ENCODE measurements around the gene SPAG6. TPM values are rescaled to one million over a fixed set of nuclear protein-coding genes. Genes with fewer than 3 reads are reported as not detected.

SPAG6 gene
- total RNA-seq, 4 donors from 2014 or later: not detected

GRCh38 chr10:22317076-22317370 lies 28.3 kb upstream of the SPAG6 start:
- Histone ChIP-seq H3K27ac (peak overlapping the region; percentile 82 to 97 (median 95)), H3K27me3 (no peaks in the 10 kb centered on the region), H3K9me3 (no peaks in the 10 kb centered on the region), H3K36me3 (no peaks in the 10 kb centered on the region), H3K4me3 (peak overlapping the region; percentile 64 to 90 (median 84)), H3K4me1 (peaks cover 0 to 40% (median 11%) of the 10 kb centered on the region in 4 donors)
- 31 to 34% methylated on average over 9 of the region's 9 CpGs for WGBS, 2 donors
- TF ChIP-seq POLR2A (IDR thresholded peaks at IDR 0.05) (no peak), EP300 (IDR thresholded peaks at IDR 0.05) (no peak), CTCF (IDR thresholded peaks at IDR 0.05) (no peak)
- no peak for DNase-seq (ENCODE audit: low spot score in 2 of 2)

- peak overlapping the region in 1 of 4 donors; percentile 97 for H3K27ac ChIP-seq
- WGBS, 2 donors: 91 to 92% methylated on average over 6 of the region's 6 CpGs
- no peak for TF ChIP-seq CTCF (IDR thresholded peaks at IDR 0.05)
- TF ChIP-seq EP300 (IDR thresholded peaks at IDR 0.05): no peak
- TF ChIP-seq POLR2A (IDR thresholded peaks at IDR 0.05): no peak
- no peaks in the 10 kb centered on the region for H3K9me3 ChIP-seq
- H3K27me3 ChIP-seq: no peaks in the 10 kb centered on the region
- no peak overlapping the region for H3K4me3 ChIP-seq
- no peaks in the 10 kb centered on the region for H3K36me3 ChIP-seq
- no peak for DNase-seq (ENCODE audit: low spot score in 2 of 2)
- H3K4me1 ChIP-seq: peaks cover 0 to 48% (median 11%) of the 10 kb centered on the region in 4 donors
These were observed 27.3 kb upstream of the SPAG6 start for GRCh38 chr10:22317771-22318565.

GRCh38 chr10:22318772-22319171 lies 26.5 kb upstream of the SPAG6 start:
- no peaks in the 10 kb centered on the region for H3K9me3 ChIP-seq
- TF ChIP-seq POLR2A (IDR thresholded peaks at IDR 0.05): no peak
- no peak for TF ChIP-seq CTCF (IDR thresholded peaks at IDR 0.05)
- no peak for TF ChIP-seq EP300 (IDR thresholded peaks at IDR 0.05)
- 96 to 97% methylated on average over 3 of the region's 3 CpGs for WGBS, 2 donors
- H3K36me3 ChIP-seq: no peaks in the 10 kb centered on the region
- H3K27ac ChIP-seq: no peak overlapping the region
- peaks cover 0 to 56% (median 14%) of the 10 kb centered on the region in 4 donors for H3K4me1 ChIP-seq
- no peaks in the 10 kb centered on the region for H3K27me3 ChIP-seq
- no peak for DNase-seq (ENCODE audit: low spot score in 2 of 2)
- H3K4me3 ChIP-seq: no peak overlapping the region

- H3K4me1 ChIP-seq: peaks cover 0 to 64% (median 20%) of the 10 kb centered on the region in 4 donors
- no peak for DNase-seq (ENCODE audit: low spot score in 2 of 2)
These were observed 25.7 kb upstream of the SPAG6 start for GRCh38 chr10:22319547-22319979.

More at GRCh38 chr10:22319547-22319979, 25.7 kb upstream of the SPAG6 start:
- Histone ChIP-seq H3K27me3 (no peaks in the 10 kb centered on the region), H3K4me3 (peak overlapping the region in 1 of 4 donors; percentile 99), H3K36me3 (no peaks in the 10 kb centered on the region), H3K27ac (peak overlapping the region in 2 of 4 donors; percentile 88 to 99), H3K9me3 (no peaks in the 10 kb centered on the region)
- TF ChIP-seq EP300 (IDR thresholded peaks at IDR 0.05) (no peak), POLR2A (IDR thresholded peaks at IDR 0.05) (no peak), CTCF (IDR thresholded peaks at IDR 0.05) (no peak)
- WGBS, 2 donors: 86 to 87% methylated on average over 10 of the region's 10 CpGs

Measured in tibial nerve (tissue), 4 donors.